Loucy (cell line): ENCODE data around the gene ZNF668.

Source experiments
- H2AFZ ChIP-seq: fragments of 200-600 bp; sonication (generic); 2 replicates; pipeline ENCODE4 v1.6.0; 2016; ENCODE audit warnings: antibody characterized with exemption, mild to moderate bottlenecking, low read length, moderate library complexity
- H3F3A ChIP-seq: fragments of 200-600 bp; 2 replicates; pipeline ENCODE4 v1.6.0; 2016; ENCODE audit warnings: antibody characterized with exemption, low read depth, mild to moderate bottlenecking
- H3K27me3 ChIP-seq: fragments of 200-600 bp; sonication (generic); 2 replicates; pipeline ENCODE4 v1.6.1; 2014; ENCODE audit warnings: low read length, mild to moderate bottlenecking; ENCODE audit not compliant: insufficient read depth, poor library complexity, severe bottlenecking
- H3K36me3 ChIP-seq: fragments of 200-600 bp; sonication (generic); 2 replicates; pipeline ENCODE4 v1.6.1; 2016; ENCODE audit warnings: low read length; ENCODE audit not compliant: insufficient read depth
- H3K4me1 ChIP-seq: fragments of 200-600 bp; sonication (generic); 2 replicates; pipeline ENCODE4 v1.5.1; 2014; ENCODE audit warnings: low read length, mild to moderate bottlenecking; ENCODE audit not compliant: insufficient read depth, poor library complexity, severe bottlenecking
- H3K4me2 ChIP-seq: fragments of 200-600 bp; sonication (generic); 2 replicates; pipeline ENCODE4 v1.6.0; 2014; ENCODE audit warnings: antibody characterized with exemption, low read length, low read depth, mild to moderate bottlenecking; ENCODE audit not compliant: poor library complexity, severe bottlenecking
- H3K4me3 ChIP-seq: fragments of 200-600 bp; sonication (generic); 2 replicates; pipeline ENCODE4 v1.5.1; 2014; ENCODE audit warnings: low read length, mild to moderate bottlenecking, mixed read lengths; ENCODE audit not compliant: poor library complexity, severe bottlenecking
- H3K79me2 ChIP-seq: fragments of 200-600 bp; sonication (generic); 2 replicates; pipeline ENCODE4 v1.6.1; 2014; ENCODE audit warnings: low read length; ENCODE audit not compliant: insufficient read depth
- H3K9ac ChIP-seq: fragments of 200-600 bp; sonication (generic); 2 replicates; pipeline ENCODE4 v1.6.0; 2014; ENCODE audit warnings: mild to moderate bottlenecking, low read depth, low read length, moderate library complexity; ENCODE audit not compliant: poor library complexity, severe bottlenecking
- H3K9me2 ChIP-seq: fragments of 200-600 bp; sonication (generic); replicated peaks from 2 replicates; pipeline ENCODE4 v1.6.1; 2016; ENCODE audit warnings: low read depth, low read length, mixed read lengths
- H3K9me3 ChIP-seq: fragments of 200-600 bp; sonication (generic); 2 replicates; pipeline ENCODE4 v1.6.1; 2014; ENCODE audit warnings: mild to moderate bottlenecking, antibody characterized with exemption, low read length, low read depth; ENCODE audit not compliant: insufficient read depth
- H4K20me1 ChIP-seq: fragments of 200-600 bp; sonication (generic); 2 replicates; pipeline ENCODE4 v1.6.0; 2014; ENCODE audit warnings: antibody characterized with exemption, low read length, mild to moderate bottlenecking; ENCODE audit not compliant: insufficient read depth, poor library complexity, severe bottlenecking
- CTCF ChIP-seq: fragments of 200-600 bp; sonication (generic); conservative IDR thresholded peaks from 2 replicates; pipeline ENCODE4 v1.5.1; 2014; ENCODE audit warnings: mild to moderate bottlenecking, antibody characterized with exemption, low read length
- EZH2phosphoT487 ChIP-seq: fragments of 200-600 bp; IDR thresholded peaks from 2 replicates; pipeline ENCODE4 v1.6.1; 2018; ENCODE audit warnings: antibody characterized with exemption, mild to moderate bottlenecking, moderate library complexity, borderline replicate concordance

Gene ZNF668

GRCh38 chr16:31055613-31056012, 18.4 kb downstream of the ZNF668 start:
- Histone ChIP-seq H3K4me3 (no peak overlapping the region), H3K27me3 (no peaks in the 10 kb centered on the region), H3K79me2 (no peaks in the 10 kb centered on the region), H3K4me1 (no peaks in the 10 kb centered on the region), H3K36me3 (peaks cover 11% of the 10 kb centered on the region; the same call in 1 of the 2 replicates), H2AFZ (no peak overlapping the region), H3K4me2 (no peak overlapping the region), H3K9me2 (no peaks in the 10 kb centered on the region), H3F3A (no peaks in the 10 kb centered on the region), H3K9ac (no peak overlapping the region), H4K20me1 (no peaks in the 10 kb centered on the region), H3K9me3 (no peaks in the 10 kb centered on the region)
- TF ChIP-seq EZH2phosphoT487: no peak
- no peak for TF ChIP-seq CTCF

GRCh38 chr16:31052114-31052513, 21.9 kb downstream of the ZNF668 start:
- H3K9ac ChIP-seq: no peak overlapping the region
- H3K4me1 ChIP-seq: no peaks in the 10 kb centered on the region
- no peaks in the 10 kb centered on the region for H4K20me1 ChIP-seq
- TF ChIP-seq CTCF: no peak
- no peak for TF ChIP-seq EZH2phosphoT487
- H3K9me3 ChIP-seq: no peaks in the 10 kb centered on the region
- H3K36me3 ChIP-seq: no peaks in the 10 kb centered on the region
- no peak overlapping the region for H2AFZ ChIP-seq
- H3K9me2 ChIP-seq: no peaks in the 10 kb centered on the region
- H3K79me2 ChIP-seq: no peaks in the 10 kb centered on the region
- no peaks in the 10 kb centered on the region for H3F3A ChIP-seq
- H3K4me2 ChIP-seq: no peak overlapping the region
- no peak overlapping the region for H3K4me3 ChIP-seq
- H3K27me3 ChIP-seq: no peaks in the 10 kb centered on the region

GRCh38 chr16:31050280-31051030, 23.6 kb downstream of the ZNF668 start:
- H3K4me3 ChIP-seq: no peak overlapping the region
- H3K4me2 ChIP-seq: no peak overlapping the region
- H4K20me1 ChIP-seq: no peaks in the 10 kb centered on the region
- H3K9me3 ChIP-seq: no peaks in the 10 kb centered on the region
- TF ChIP-seq EZH2phosphoT487 (no peak), CTCF (no peak)
- H3K9me2 ChIP-seq: no peaks in the 10 kb centered on the region
- no peaks in the 10 kb centered on the region for H3K4me1 ChIP-seq
- no peaks in the 10 kb centered on the region for H3K27me3 ChIP-seq
- no peak overlapping the region for H2AFZ ChIP-seq
- no peaks in the 10 kb centered on the region for H3K36me3 ChIP-seq
- no peak overlapping the region for H3K9ac ChIP-seq
- no peaks in the 10 kb centered on the region for H3K79me2 ChIP-seq
- H3F3A ChIP-seq: no peaks in the 10 kb centered on the region
